NCI-H446 treated with DMSO at 0.1 percent for 48 hours (cell line): ENCODE results near the gene TCF4.

Experiments used
- DNase-seq: peaks from one replicate; lab custom pipeline; 2025; lab: John Stamatoyannopoulos, UW

Gene TCF4

DNA sequence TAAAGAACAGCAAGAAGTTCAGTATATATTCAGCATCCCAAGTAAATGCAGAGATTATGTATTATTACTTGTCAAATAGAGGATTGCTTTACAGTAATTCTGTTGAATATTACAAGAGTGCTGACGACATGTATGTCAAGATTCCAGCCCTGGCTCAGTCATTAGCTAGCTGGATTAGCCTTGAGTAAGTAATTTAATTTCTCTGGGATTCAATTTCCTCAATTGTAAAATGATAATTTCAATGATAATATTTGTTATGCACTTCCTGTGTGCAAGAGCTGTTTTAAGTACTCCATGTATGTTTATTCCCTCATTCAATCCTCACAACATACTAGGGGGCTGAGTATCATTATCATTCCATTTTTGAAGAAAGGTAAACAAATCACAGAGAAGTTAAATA is 44.0 kb downstream of the TCF4 start:
- no peak for DNase-seq

DNA sequence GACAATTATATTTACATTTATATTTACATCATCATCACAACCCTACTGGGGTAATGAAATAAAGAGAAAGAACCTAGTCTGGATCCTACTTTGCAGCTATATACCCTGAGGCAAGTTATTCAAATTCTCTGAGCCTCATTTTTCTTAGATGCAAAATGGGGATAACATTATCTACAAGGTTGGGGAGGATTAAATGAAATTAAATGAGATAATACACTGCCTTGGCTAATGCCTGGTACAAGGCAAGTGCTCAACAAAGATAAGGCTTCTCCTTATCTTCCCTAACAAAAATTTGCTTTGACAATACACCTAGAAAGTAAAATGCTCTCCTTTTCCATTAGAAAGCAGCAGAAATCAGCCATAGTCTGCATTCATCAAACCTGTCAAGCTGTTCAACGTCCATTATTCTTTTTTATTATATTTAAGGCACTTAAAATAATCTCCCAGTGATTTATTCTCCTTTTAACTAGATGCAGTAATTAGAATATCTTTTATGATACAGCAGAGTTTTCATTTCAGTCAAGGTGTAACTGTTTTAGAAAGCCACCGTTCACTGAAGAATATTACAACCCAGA is 44.8 kb downstream of the TCF4 start:
- no peak for DNase-seq

DNA sequence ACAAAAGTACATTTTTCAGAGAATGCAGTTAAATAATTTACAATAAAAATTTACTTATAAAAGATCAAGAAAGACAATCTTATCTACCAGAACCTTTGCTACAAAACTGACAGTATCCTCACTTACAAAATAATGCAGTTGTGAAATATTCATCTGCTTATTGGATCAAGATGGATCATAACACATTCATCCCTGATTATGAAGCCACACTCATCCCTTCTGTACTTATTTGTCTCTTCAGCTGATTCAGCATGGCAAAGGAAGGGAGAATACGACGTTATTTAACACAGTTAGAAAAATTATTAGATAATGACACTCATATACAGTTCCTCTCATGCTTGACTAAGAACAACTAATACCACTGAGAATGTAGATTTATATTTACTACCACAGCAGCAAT is 46.4 kb downstream of the TCF4 start:
- DNase-seq: no peak

DNA sequence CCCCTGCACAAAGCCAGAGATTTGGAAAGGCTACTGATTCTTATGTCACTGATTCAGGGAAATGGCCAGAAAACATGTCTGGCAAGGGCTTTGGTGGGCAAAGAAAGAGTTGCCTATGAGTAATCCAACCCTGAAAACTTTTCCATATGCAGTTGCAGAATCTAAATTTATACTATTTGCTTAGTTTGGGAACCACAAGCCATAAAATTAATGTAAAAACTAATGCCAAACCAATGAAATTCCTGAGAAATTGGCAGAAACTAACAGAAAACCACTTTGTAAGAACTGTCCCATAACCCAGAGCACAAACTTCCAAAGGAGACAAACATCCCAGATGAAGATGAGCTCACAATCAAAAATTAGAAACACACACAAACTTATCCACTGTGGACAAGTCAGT is 48.8 kb downstream of the TCF4 start:
- DNase-seq: no peak

DNA sequence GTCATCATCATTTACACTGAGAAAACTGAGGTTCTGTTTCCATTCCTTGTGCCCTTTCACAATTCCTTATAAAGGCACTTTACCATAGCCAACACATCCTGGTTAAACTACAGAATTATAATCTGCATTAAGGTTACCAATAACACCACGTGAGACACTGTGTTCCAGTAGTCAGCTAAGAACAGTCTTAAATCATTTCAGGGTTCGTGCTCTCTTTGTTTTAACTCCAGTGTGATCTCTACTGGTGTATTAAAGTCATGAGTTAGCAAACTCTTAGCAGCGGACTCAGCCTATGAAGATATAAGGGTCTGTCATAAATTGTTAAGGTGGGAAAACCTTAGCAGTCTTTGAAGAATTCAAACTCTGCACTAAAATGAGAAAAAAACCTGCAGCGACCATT is 53.0 kb downstream of the TCF4 start:
- no peak for DNase-seq

DNA sequence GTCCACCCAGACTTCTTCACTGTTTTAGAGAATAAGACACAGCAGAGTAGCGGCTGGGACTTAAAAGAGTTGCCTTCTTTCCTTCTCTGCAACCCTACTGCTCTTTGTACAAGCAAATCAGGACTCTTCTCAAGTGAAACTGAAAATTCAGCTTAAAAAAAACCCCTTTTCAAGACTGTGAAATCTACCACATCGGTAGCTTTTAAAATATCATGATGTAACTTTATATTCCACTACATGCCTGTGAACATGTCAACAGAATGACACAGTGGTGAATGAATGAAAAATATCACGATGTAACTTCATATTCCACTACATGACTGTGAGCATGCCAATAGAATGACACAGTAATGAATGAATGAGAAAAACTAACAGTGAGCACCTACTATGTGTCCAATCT is 53.4 kb downstream of the TCF4 start:
- DNase-seq: no peak

DNA sequence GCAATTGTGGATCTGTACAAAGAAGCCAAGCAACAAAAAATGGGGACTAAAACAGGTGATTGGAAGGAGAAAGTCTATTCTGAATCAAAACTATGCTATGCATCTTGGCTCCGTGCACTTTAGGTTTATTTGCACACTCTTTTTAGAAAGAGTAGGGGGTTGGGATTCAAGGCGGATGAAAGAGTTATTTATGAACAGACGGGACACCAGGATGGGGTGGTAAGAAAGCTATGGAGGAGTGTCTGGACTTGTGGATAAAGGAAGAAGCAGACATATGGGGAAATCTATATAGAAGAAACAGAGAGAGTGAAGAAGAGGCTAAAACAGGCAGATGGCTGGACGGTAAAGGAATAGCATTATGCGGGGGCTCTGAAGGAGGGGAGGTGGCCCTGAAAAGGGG is 57.8 kb downstream of the TCF4 start:
- peak; percentile 12 for DNase-seq

DNA sequence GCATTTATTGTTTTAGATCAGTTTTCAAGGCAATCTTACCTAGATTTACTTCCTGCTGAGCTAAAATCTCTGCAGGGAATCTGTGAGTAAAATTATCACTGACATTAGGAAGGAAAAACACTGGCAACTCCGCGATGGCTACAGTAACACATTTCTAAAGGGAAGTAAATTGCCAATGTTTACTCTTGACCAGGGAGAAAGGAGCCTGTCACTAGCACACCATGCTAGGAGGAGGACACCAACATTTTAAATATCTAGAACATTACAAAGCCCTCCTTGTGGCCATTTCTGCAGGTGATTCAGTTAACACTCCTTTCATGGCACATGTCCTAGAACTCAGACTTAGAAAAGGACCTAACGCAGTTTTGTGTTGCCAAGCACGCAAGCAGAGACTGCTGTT is 58.4 kb downstream of the TCF4 start:
- no peak for DNase-seq

DNA sequence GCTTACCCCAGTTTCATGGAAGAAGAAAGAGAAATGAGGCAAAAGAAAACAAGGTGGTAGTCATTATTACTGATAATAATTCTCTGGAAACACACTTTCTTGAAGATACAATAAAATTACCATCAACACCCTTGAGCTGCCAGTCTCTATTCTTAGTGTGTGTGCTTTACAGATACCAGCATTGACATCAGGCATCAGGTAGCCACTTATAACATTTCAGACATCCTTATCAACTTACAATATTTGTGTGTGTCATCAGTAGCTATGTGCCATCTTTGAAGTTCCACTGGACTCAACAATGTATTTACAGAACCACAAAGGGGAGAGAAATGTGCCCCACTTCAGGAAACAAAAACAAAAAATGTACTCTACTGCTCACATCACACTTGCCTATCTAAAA is 62.1 kb downstream of the TCF4 start:
- no peak for DNase-seq

DNA sequence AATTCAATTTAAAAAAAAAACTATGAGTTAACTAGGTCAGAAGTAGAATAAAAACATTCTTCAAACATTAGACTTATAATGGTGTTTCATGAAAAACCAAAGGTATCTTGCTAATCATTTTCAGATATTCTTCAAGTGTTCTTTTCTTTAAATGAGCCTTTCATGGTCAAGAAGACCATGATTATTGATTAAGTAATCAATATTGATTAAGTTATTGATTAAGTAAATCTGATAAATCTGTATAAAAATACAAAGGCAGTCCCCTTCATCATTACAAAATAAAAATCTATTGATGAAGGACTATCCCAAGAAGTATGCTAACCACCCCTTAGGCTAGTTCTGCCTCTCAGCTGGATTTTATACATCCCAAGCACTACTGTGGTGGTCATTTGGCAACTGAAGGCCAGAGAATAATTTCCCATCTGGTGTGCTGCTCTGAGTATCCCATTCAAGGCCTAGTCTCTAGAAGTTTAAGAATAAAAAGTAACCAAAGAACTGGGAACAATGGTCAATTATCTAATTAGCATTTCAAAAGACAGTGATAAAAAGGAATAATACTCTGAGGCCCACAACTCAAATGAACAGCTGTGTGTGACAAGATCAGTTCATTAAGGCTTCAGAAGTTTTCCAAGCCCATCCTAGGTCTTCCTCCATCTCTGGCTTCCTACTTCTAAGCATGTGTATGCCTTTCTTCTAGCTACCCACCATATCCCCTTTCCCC is 63.5 kb downstream of the TCF4 start:
- no peak for DNase-seq

DNA sequence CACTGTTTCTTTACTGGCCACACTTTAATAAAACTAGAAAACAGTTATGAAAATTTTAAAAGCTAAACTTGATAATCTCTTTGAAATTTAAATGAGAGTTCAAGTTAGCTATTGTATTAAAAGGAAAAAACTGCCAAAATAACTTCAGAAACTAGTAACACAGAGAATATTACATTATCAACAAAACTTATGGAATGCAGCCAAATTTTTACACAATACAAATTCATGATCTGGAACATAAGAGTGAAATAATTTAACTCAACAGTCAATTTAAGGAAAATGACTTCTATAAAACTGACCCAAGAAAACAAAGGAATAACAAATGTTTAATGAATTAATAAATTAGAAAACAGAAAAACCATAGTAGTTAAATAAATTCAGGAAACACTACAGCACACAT is 65.0 kb downstream of the TCF4 start:
- DNase-seq: no peak

DNA sequence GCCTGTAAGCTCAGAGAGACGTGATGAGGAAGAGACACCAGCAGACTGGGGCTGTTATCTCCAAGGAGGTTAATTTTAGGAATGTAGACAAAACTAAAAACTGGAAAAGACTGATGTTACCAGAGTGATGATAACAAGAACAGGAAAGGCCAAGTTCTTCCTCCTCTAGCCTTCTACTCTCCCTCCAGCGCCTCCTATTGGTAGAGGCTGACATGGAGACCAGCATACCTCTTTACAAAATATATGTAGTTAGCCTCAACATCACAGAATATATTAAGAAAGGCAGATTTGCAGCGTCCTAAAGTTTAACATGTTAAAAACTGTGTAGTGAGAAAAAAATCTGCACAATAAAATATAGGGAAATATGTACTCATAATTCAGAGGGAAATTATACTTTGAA is 66.0 kb downstream of the TCF4 start:
- DNase-seq: no peak

DNA sequence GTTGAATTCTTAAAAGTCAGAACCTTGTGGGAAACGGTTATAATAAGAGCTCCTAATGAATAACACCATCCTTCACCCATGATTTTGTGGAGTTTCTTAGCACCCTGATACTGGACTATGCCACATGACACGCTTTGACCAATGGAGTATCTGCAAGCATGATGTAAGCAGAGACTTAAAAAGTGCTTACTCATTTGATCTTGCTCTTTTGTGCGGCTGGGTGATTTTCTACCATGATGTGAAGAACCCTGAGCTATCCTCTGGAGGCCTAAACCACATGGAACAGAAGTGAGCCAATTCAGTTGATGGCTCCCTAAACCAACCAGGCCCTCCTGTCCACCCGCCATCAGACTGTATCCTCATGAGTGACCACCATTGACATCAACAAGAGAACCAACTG is 70.9 kb downstream of the TCF4 start:
- DNase-seq: no peak

DNA sequence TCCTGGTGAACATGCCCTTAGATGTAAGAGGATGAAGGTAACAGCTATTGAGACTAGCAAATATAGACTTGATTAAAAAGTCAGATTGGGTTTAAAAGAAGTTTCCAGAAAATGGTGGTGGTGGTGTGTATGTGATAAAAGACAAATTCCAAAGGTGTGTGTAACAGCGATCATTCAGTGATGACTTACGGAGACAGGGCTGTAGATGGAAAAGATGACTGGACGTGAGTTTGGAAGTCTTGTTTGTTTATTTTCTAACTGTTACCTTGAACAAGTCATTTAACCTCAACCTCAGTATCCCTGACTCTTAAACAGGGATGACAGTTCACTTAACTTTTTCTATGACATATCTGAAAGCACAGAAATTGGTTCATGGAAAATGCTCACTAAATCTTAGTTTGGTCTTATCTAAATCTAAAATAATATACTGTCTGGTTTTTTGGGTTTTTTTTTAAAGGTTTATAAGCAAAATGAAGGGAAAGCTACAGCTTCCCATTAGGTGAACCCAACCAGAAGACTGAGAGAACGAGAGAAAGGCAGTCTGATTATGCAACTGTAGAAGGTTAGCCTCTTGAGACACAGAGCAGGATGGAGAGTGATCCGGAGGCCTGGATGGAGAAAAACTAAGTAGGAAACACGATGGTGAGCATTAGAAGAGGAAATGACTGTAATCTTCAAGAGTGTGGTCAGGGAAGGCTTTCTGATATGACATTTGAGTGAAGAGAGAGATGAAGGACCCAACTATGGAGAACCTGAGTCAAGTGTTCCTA is 71.9 kb downstream of the TCF4 start:
- no peak for DNase-seq

DNA sequence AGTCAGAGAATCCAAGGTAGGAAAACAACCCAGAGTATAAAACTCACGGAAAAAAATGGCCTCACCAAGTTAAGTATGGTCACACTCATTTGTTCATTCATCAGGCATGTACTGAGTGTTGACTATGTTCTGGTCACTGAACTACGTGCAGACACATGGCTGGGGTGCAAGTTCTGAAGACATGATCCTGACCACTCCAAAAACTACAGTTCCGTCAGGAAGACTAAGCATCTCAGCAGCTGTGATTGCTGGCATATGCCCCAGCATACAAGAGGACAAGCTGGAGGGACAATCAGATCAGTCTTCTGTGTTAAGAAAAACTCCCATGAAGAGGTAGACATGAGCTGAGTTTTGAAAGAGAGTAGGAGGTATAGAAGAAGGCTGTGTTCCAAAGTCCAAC is 72.8 kb downstream of the TCF4 start:
- DNase-seq: peak; percentile 9

DNA sequence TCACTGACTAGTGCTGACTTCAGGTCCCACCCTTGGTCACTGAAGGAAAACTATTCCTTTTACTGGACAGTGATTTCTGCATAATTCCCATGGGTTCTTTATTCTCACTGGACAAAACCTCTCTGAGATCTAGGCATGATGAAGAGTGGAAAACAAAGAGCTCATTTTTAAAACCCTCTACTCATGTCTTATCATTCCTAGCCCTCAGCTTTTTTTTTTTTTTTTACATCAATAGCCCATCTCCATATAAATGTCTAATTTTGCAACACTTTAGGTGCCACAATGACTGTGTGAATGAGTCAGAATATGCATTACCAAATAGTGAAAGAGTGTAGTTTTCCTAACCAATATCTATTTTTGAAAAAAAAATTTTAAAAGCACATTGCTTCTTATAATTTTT is 74.8 kb downstream of the TCF4 start:
- no peak for DNase-seq

DNA sequence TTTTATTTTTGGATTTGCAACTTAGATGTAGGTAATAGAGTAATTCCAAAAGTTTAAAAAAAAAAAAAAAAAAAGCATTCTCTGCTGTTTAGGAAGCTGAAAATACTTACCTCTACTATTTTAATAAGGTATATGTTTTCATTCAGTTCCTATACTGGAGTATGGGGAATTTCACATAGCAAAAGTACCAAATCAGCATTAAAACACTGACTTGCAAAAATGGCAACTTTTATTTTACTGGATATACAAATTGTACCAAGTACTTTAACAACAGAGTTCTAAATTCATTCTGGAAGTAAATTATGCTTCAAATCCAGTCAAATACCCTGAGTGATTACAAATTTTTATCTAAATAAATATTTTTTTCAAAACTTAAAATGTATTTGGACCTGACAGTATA is 76.7 kb downstream of the TCF4 start:
- no peak for DNase-seq

DNA sequence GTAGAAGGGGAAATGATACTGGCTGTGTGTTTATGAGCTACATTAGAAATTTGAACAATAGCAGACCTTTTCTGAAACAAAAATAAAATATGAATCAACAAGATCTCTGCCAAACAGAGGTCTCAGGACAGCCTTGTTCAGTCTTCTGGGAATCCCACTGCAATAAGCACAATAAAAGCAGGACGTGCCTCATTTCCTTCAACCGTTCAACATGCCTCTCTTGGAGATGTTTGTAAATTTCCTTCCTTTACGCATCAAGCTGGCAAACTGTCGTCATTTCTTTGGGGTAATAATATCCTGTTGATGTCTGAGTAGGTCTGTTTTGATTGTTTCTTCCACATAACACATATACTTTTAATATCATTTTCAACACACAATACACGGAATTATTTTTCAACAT is 77.2 kb downstream of the TCF4 start:
- DNase-seq: no peak

DNA sequence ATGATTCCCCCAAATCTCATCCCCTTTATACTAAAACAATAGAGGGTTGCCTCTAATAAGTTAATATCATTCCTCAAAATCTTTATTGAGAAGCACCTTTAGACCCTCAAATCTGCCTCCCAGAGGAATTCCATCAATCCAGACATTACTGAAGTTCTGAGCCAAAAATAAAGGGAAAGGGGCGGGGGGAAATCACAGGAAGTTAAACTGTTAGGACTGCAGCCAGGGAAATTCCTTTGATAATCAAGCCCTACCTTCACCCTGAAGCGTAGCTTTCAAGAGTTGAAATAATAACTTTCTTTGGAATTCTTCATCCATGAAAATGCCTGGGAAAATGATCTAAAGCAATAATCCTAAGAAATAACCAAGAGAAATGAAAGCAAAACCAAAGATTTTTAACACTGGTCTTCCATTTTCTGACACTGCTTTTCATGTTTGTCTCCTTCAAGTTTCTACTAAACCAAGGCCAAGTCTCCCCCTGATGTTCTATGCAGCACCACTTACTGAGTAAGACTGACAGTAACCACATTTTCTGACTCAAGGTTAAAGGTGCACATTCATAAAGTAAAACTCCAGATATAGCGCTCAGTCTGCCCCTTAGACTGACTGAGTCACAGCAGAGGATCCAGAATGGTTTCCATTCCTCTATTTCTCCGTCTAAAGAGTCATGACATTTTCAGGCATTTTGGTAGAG is 78.2 kb downstream of the TCF4 start:
- no peak for DNase-seq

DNA sequence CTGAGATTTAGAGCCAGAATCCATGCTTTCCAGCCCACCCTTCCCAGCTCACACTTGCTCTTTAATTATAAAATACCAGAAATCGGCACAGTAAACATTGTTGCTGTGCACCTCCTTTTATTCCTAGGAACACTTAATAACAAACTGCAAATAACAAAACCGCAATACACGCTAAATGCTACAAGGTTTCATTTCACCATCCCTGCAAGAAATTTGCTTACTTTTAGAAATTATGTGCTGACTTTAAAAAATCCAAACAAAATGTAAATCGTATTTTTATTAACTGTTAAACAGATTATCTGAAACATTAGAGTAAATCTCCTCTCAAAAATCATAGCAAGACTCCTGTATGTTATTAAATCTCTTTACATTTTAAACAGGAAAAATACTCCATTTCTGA is 79.3 kb downstream of the TCF4 start:
- no peak for DNase-seq

DNA sequence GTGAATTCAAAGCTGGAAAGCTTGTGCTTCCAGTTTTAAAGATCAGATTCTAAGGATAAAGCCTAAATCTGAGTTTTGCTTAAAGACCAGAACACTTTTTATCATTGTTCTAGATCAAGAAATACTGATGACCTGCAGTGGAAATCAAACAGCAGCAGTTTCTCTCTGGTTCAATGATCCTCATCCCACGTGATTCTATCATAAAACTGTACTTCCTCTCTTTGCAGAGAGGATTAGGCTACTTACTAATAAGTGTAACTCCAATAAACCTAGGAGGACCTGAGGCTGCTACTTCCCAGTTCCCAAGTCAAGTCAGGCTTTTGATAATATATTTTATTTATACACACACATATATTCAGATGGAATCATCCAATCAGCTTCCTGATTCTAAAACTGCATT is 81.9 kb downstream of the TCF4 start:
- no peak for DNase-seq

DNA sequence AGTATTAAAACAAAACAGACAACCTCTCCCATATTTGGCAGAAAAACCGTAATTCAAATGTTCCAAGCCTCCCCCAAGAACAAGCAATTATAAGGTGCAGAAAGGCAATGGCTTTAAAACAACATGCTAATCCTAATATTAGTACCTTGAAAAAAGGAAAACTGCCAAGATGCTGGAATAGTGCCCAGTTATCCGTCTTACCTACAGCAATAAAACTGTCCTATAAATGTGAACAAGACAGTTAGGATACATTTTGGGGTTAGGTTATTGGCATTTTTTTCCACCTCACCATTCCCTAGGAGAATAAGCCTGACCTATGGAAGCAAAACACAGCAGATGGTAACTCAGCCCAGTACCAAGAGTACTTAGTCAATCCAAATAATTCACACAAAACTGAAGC is 83.2 kb downstream of the TCF4 start:
- peak; percentile 53 for DNase-seq
